Measurements from ENCODE around the gene GPR32. TPM values are rescaled to one million over a fixed set of nuclear protein-coding genes. Genes with fewer than 3 reads are reported as not detected.

Gene GPR32
- total RNA-seq, 1 donor, result not detected

- Histone ChIP-seq H2AFZ (ENCODE audit: low read length) (no peak overlapping the region), H3K27me3 (ENCODE audit: insufficient read depth, low read length) (peaks cover 48% of the 10 kb centered on the region), H3K4me1 (ENCODE audit: insufficient read depth, low read length) (peaks cover 9% of the 10 kb centered on the region), H3K36me3 (ENCODE audit: insufficient read depth, low read length) (no peaks in the 10 kb centered on the region), H3K9me3 (ENCODE audit: low read depth, low read length) (no peaks in the 10 kb centered on the region), H3K4me2 (ENCODE audit: insufficient read depth, low read length) (peak overlapping the region; percentile 11), H4K20me1 (ENCODE audit: insufficient read depth, low read length) (no peaks in the 10 kb centered on the region), H3K79me2 (ENCODE audit: insufficient read depth, low read length) (no peaks in the 10 kb centered on the region), H3K4me3 (ENCODE audit: insufficient read depth, low read length) (no peak overlapping the region), H3K27ac (ENCODE audit: low read depth, low read length) (no peak overlapping the region)
- DNase-seq (ENCODE audit: insufficient read length, low spot score, missing footprints), result peak; percentile 74
- TF ChIP-seq CTCF (IDR thresholded peaks at IDR 0.05; ENCODE audit: extremely low read depth, low read depth, low read length), result no peak
Measured at GRCh38 chr19:50777830-50778303, 7.6 kb downstream of the GPR32 start.

- H3K4me2 ChIP-seq (ENCODE audit: insufficient read depth, low read length), result no peak overlapping the region
- no peaks in the 10 kb centered on the region for H3K36me3 ChIP-seq (ENCODE audit: insufficient read depth, low read length)
- H3K4me1 ChIP-seq (ENCODE audit: insufficient read depth, low read length), result peaks cover 9% of the 10 kb centered on the region
- DNase-seq (ENCODE audit: insufficient read length, low spot score, missing footprints), result peak; percentile 42
- no peaks in the 10 kb centered on the region for H4K20me1 ChIP-seq (ENCODE audit: insufficient read depth, low read length)
- no peak for TF ChIP-seq CTCF (IDR thresholded peaks at IDR 0.05; ENCODE audit: extremely low read depth, low read depth, low read length)
- no peaks in the 10 kb centered on the region for H3K9me3 ChIP-seq (ENCODE audit: low read depth, low read length)
- H3K27ac ChIP-seq (ENCODE audit: low read depth, low read length), result no peak overlapping the region
- H3K79me2 ChIP-seq (ENCODE audit: insufficient read depth, low read length), result no peaks in the 10 kb centered on the region
- H3K27me3 ChIP-seq (ENCODE audit: insufficient read depth, low read length), result peaks cover 48% of the 10 kb centered on the region
- H3K4me3 ChIP-seq (ENCODE audit: insufficient read depth, low read length), result no peak overlapping the region
- no peak overlapping the region for H2AFZ ChIP-seq (ENCODE audit: low read length)
Measured at GRCh38 chr19:50778906-50779430, 8.7 kb downstream of the GPR32 start.

- Histone ChIP-seq H3K79me2 (ENCODE audit: insufficient read depth, low read length) (no peaks in the 10 kb centered on the region), H3K4me3 (ENCODE audit: insufficient read depth, low read length) (no peak overlapping the region), H3K27ac (ENCODE audit: low read depth, low read length) (no peak overlapping the region), H4K20me1 (ENCODE audit: insufficient read depth, low read length) (no peaks in the 10 kb centered on the region), H2AFZ (ENCODE audit: low read length) (no peak overlapping the region), H3K4me1 (ENCODE audit: insufficient read depth, low read length) (peaks cover 9% of the 10 kb centered on the region), H3K9me3 (ENCODE audit: low read depth, low read length) (no peaks in the 10 kb centered on the region), H3K27me3 (ENCODE audit: insufficient read depth, low read length) (peaks cover 48% of the 10 kb centered on the region), H3K4me2 (ENCODE audit: insufficient read depth, low read length) (no peak overlapping the region), H3K36me3 (ENCODE audit: insufficient read depth, low read length) (no peaks in the 10 kb centered on the region)
- no peak for DNase-seq (ENCODE audit: insufficient read length, low spot score, missing footprints)
- no peak for TF ChIP-seq CTCF (IDR thresholded peaks at IDR 0.05; ENCODE audit: extremely low read depth, low read depth, low read length)
Measured at GRCh38 chr19:50779504-50780457, 9.5 kb downstream of the GPR32 start.
